T-helper 9 cell (primary cell): ENCODE measurements around the gene THOP1.
A peak's percentile ranks its signal among the peaks of the same experiment; 100 is the strongest.
"Not testable (repeated sequence)": the region's sequence is repeated elsewhere in the genome, so short reads cannot be mapped to it uniquely, and the experiment has no call there.

Source experiments
- DNase-seq: peaks from one replicate; pipeline ENCODE4 v3.0.0-alpha.2; 2020

Gene THOP1

GRCh38 chr19:2817237-2817829, 32.0 kb downstream of the THOP1 start:
- not testable (repeated sequence) for DNase-seq

DNA sequence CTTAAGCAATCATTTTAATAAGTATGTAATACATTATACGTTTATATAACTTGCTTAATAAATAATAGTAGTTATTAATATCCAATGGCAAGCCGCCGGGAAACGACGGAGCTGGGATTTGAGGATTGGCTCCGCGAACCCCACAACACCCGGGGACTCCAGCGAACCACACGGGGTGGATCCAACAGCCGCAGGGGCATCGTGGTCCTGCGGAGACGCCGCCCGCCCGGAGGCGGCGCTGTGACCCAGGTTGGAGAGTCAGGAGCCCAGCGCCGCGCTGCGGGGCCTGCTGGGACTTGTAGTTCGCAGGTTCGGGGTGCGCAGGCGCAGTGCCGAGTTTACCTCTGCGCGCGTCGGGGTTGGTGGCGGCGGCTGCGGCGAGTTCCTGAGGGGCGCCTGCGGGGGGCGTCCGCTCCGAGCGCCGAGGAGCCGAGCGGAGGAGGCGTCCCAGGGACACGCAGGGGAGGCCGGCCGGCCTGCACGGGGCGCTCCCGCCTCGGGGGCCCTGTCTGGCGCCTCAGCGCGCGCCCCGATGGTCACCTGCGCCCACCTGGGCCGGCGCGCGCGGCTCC, 34.3 kb downstream of the THOP1 start, which contains the start of gene ZNF554:
Gene ZNF554, plus strand, starts transcription at position 329 of the 572 bp plus-strand sequence. Its CDS starts 204 bp downstream, at position 533.
- peak; percentile 99 for DNase-seq

DNA sequence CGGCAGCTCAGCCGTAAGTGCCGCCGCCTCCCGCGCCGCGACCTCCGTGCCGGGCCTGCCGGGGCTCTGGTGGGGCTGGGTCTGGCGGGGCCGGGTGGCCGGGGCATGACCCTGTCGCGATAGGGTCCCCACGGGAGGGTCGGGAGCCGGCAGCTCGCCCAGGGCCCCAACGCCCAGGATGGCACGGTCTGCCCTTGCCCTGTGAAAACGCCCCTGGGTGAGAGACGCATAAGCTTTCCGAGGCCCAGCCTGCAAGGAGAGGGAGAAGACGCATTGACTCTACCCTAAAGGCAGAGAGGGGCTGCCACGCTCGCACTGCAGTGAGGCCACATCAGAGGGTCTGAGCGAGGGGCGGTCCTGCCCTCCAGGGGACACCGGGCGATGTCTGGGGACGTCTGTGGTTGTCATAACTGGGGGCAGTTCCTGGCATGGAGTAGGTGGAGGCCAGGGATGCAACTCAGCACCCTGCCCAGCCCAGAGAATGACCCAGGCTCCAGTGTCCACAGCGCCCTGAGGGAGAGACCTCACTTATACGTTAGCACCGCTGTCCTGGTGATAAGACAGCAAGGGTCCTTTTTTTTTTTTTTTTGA, 34.9 kb downstream of the THOP1 start:
- DNase-seq: no peak

DNA sequence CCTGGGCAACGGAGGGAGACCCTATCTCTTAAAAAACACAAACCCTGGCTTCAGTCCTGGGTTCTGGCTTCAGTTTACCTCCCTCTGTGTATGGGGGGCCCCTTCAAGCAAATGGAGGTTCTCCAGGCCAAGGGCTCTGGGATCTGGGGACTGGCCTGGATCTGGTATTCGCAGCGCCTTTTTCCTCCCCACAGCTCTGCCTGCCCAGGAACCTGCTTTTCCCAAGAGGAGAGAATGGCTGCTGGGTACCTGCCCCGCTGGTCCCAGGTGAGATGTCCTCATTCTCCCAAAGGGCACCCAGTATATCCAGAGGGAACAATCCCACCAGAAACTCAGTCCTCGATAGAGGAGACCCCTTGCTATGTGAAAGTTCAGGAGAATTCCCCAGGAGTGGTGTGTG, 37.5 kb downstream of the THOP1 start:
- no peak for DNase-seq

DNA sequence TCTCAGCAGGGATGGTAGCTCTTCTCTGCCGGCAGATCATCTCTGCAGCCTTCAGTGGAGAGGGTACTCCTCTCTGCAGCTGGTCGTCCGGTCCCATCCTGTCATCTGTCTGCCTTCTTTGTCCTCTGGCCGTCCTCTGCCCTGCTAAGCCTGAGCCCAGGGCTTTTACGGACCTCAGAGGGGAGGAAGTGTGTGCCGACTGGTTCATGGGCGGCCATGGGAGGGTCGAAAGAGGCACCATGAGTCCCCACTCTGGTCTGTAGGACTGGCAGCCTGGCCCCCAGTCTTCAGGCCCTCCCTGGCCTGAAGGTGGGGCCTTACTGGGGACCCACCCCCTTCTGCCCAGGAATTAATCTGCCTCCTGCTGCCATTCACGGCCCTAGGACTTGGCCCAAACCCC, 38.3 kb downstream of the THOP1 start:
- no peak for DNase-seq

- no peak for DNase-seq
Measured at GRCh38 chr19:2824129-2824528, 38.8 kb downstream of the THOP1 start.

DNA sequence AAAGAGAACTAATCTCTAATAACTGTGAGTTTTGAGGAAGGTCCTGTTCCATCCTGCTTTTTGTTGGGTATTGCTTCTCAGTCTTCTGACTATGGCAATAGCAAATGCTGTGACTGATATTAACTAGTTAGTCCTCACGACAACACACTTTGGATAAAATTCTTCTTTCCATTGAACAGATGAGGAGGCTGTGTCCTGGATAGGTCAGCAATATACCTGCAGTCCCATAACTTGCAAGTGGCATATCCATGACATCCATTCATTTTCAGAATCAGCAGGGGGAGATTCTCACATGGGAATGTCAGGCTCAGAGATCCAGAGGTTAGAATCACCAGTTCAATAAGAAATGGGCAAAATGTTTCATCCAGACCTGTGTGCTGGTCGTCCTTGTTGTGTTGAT, 41.7 kb downstream of the THOP1 start:
- no peak for DNase-seq

DNA sequence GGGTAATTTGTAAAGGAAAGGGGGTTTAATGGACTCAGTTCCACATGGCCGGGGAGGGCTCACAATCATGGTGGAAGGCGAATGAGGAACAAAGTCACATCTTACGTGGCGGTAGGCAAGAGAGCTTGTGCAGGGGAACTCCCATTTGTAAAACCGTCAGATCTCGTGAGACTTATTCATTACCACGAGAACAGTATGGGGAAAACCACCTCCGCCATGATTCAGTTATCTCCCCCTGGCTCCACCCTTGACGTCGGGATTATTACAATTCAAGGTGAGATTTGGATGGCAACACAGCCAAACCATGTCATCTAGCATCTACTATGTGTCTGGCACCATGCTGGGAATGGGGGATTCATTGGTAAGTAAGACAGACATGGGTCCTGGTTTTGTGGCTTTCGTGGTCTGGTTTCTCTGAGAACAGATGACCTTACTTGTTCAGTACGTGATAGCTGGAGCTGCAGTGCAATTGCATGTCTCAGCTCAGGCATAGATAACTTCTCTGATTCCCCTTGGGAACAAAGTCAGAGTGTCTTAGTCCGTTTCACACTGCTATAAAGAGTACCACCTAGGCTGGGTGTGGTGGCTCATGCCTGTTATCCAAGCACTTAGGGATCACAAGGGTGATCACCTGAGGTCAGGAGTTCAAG, 42.7 kb downstream of the THOP1 start:
- no peak for DNase-seq

DNA sequence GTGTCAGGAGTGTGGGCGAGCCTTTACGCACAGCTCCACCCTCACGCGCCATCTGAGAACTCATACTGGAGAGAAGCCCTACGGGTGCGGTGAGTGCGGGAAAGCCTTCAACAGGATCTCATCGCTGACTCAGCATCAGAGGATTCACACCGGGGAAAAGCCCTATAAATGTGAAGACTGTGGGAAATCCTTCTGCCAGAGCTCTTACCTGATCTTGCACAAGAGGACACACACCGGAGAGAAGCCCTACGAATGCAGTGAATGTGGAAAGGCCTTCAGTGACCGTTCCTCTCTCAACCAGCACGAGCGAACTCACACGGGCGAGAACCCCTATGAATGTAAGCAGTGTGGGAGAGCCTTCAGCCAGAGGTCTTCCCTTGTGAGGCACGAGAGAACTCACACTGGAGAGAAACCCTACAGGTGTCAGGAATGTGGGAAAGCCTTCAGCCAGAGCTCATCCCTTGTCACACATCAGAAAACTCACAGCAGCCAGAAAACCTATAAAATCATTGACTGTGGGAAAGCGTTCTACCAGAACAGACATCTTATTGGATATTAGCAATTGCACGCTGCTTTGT, 49.1 kb downstream of the THOP1 start:
- no peak for DNase-seq

- DNase-seq: no peak
Measured at GRCh38 chr19:2837430-2837829, 52.1 kb downstream of the THOP1 start.

DNA sequence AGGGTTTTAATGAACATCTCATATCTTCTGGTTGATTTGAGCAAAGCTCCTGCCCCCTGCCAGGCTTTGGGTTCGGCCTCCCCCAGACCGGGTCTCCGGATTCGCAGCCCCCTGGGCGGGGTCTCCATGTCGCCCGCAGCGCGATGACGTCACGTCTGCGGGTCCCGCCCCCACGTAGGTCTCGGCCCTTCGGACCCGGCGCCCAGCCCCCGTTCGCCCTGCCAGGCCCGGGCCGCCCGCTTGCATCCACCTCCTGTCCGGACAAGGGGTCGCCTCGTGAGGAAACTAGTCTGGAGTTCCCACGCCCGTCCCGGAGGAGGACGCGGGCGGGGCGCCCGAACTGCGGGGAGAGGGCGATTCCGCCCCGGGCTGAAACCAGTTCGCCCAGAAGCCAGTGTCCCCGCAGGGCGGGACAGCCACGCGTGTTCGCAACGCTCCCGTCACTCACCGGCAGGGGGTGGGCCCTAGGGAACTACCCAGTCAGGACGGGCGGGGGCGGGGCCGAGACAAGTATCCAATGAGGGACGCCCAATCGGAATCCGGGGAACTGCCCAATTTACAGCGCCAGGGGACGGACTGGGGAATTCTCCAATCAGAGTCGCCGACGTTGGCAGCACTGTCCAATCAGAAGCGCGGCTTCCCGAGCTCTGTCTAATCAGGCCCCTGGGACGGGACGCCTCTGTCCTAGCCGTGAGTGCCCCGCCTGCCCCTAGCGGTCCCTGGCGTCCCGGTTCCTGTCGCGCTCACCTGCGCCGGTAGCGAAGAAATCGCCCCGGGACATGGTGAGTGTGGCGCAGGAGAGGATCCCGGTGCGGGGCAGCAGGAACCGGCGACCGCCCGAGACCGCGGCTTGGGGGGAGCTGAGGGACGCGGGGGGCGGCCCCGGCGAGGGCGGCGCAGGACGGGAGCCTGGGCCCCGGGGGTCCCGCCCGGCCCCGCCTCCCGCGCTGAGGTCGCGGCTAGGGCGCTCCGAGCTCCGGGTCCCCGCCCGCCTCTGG, 55.8 kb downstream of the THOP1 start, which contains the start of gene ZNF555:
Gene ZNF555, plus strand, starts transcription at position 682 of the 998 bp plus-strand sequence. Its CDS starts 98 bp downstream, at position 780.
- peak; percentile 98 for DNase-seq

DNA sequence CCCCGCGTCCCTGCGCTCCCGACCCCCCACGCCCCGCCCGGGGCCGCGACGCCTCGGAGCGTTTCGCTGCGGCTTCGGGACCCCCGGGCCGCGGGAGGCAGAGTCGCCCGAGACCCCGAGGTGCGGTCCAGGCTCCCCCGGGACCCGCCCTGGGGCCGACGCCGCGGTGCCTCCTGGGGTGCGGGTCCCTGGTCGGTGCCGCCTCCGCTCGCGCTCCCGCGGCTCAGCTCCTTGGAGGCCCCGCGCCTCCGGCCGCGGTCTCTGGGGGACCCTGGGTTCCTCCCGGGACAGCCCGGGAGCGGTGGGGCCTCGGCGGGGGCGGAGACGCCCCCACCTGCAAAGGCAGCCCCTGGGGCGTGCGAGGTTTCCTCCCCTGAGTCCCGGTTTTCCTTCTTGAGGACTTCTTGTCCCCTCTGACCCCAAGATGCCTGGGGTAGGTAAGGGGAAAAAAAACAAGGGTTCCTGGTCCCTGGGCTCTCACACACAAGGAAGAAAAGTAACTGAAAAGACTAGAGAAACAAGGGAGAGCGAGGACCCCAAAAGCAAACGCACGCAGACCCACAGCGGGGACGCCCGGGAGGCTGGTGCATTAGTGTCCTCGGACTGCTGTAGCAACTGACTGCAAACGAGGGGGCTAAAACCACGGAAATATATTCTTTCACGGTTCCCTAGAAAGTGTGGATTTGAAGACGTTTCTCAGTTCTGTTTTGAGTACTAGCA, 56.7 kb downstream of the THOP1 start:
- DNase-seq: no peak

- no peak for DNase-seq
Measured at GRCh38 chr19:2845107-2845506, 59.8 kb downstream of the THOP1 start.

GRCh38 chr19:2846180-2846894, 61.0 kb downstream of the THOP1 start:
- DNase-seq: no peak

- no peak for DNase-seq
Measured at GRCh38 chr19:2847507-2847906, 62.2 kb downstream of the THOP1 start.

DNA sequence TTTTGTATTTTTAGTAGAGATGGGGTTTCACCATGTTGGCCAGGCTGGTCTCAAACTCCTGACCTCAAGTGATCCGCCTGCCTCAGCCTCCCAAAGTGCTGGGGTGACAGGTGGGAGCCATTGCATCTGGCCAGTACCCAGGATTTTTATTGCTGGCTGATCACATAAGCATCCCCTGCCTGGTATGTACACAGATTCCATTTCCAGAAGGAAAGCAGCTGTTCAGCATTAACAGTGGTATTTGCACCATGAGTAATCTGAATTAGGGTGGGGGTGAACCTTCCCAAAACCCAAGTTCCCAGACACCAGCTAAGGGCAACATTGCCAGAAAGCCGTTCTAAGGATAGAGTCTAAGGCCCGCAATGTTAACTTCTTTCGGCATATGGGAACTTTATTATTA, 63.3 kb downstream of the THOP1 start:
- no peak for DNase-seq

- DNase-seq: no peak
Measured at GRCh38 chr19:2850256-2850925, 65.1 kb downstream of the THOP1 start.

DNA sequence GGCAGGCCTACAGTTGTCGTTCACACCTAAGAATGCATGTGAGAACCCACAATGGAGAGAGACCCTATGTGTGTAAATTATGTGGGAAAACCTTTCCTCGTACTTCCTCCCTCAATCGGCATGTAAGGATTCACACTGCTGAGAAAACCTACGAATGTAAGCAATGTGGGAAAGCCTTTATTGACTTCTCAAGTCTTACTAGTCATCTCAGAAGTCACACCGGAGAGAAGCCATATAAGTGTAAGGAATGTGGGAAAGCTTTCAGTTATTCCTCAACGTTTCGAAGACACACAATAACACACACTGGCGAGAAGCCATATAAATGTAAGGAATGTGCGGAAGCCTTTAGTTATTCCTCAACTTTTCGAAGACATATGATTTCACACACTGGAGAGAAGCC, 67.3 kb downstream of the THOP1 start:
- no peak for DNase-seq

GRCh38 chr19:2853015-2853606, 67.8 kb downstream of the THOP1 start:
- no peak for DNase-seq

DNA sequence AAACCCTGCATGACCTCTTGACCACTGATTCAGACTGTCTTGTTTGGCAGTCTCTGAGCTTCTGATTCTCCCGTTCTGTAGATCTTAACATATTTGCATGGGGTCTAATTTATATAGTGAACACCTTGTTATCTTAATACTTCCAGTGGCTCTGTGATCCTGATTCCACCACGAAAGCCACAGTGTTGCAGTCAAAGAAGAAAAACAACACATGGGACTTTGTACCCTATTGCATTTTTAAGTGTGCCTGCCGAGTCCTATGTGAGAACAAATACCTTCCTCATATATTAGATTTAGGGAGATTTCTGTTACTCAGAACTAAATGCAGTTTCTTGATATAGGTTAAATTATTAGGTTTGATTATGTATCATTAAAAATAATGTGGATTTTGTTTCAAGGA, 69.5 kb downstream of the THOP1 start:
- no peak for DNase-seq
